ENCODE results near the gene ABHD16A.

DNA sequence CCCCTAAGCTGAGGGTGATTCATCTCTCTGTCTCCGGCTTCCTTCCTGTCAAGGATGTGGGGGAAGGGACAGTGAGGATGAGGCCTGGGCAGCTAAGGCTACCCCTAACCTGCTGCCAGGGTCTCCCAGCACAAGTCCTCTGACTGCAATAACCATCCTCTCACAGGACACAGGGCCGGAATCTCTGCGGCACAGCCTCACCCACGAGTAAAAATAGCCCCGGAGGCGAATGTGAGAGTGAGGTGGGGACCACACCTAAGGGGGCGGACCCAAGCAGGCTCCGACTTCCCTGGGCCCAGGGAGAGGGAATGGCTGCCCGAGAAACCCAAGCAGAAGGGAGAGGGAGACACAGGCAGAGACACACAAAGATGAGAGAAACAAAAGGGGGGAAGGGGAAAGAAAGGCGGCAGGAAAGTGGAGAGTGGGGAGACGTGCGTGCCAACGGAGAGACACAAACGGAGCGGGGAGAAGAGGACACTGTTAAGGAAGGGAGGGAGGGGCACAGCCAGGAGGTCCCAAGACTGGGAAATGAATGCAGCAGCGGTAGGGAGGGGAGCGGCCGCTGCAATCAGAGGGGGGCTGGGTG, 31.8 kb upstream of the ABHD16A start:
- TF ChIP-seq TARDBP (IDR thresholded peaks at IDR 0.05), result no peak
- TF ChIP-seq SP1 (IDR thresholded peaks at IDR 0.05), result no peak
- no peak for TF ChIP-seq CTBP1 (IDR thresholded peaks at IDR 0.05; ENCODE audit: borderline replicate concordance)
- no peak for TF ChIP-seq ELF4 (IDR thresholded peaks at IDR 0.05)
- no peak for TF ChIP-seq SUZ12 (IDR thresholded peaks at IDR 0.05)
- TF ChIP-seq ARNT (IDR thresholded peaks at IDR 0.05), result no peak
- no peak for TF ChIP-seq FOXK2 (IDR thresholded peaks at IDR 0.05)
- TF ChIP-seq HDGF (IDR thresholded peaks at IDR 0.05; ENCODE audit: borderline replicate concordance), result no peak
- TF ChIP-seq L3MBTL2 (conservative IDR thresholded peaks at IDR 0.05), result no peak
- TF ChIP-seq, protein P1, sequence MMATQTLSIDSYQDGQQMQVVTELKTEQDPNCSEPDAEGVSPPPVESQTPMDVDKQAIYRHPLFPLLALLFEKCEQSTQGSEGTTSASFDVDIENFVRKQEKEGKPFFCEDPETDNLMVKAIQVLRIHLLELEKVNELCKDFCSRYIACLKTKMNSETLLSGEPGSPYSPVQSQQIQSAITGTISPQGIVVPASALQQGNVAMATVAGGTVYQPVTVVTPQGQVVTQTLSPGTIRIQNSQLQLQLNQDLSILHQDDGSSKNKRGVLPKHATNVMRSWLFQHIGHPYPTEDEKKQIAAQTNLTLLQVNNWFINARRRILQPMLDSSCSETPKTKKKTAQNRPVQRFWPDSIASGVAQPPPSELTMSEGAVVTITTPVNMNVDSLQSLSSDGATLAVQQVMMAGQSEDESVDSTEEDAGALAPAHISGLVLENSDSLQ (IDR thresholded peaks at IDR 0.05), result no peak
- TF ChIP-seq FOXM1 (IDR thresholded peaks at IDR 0.05; ENCODE audit: borderline replicate concordance), result no peak
- TF ChIP-seq FOXA1 (IDR thresholded peaks at IDR 0.05), result no peak
- no peak for TF ChIP-seq LEF1 (IDR thresholded peaks at IDR 0.05; ENCODE audit: borderline replicate concordance)

All from HEK293T (cell line).